ENCODE data around the gene TACR1.
A peak's percentile ranks its signal among the peaks of the same experiment; 100 is the strongest.
"Not testable (repeated sequence)": the region's sequence is repeated elsewhere in the genome, so short reads cannot be mapped to it uniquely, and the experiment has no call there.

TACR1 gene, protein sequence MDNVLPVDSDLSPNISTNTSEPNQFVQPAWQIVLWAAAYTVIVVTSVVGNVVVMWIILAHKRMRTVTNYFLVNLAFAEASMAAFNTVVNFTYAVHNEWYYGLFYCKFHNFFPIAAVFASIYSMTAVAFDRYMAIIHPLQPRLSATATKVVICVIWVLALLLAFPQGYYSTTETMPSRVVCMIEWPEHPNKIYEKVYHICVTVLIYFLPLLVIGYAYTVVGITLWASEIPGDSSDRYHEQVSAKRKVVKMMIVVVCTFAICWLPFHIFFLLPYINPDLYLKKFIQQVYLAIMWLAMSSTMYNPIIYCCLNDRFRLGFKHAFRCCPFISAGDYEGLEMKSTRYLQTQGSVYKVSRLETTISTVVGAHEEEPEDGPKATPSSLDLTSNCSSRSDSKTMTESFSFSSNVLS

DNA sequence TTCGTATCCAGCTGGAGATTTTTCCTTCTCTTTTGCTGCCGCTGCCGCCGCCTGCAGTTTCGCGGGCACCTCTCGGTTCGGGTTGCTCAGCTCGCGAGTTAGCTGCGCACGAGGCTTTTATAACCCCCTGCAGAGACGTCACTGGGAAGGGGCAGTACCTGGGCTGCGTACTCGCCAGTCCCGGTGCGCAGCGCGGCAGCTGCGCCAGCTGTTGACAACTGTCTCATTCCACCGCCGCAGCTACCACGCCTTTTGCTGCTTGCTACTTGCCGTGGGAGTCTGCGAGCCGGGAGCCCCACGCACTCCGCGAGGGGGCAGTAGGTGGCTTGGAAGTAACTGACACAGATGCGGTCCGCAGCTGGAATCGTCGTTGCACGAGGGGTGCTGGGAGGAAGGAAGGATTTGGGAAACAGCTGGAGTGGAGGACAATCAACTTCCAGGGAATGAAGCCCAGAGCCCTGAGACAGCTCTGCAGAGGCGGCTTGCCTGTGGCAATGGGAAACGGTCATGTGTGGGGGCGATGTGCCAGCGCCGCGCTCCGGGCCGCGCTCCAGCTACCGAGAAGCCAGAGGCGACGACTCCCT lies at the start of gene TACR1:
Gene TACR1, minus strand, starts transcription at position 93 of the 584 bp plus-strand sequence. CDS start 586 bp downstream, outside the sequence.
- Mint-ChIP-seq H3K27ac (no peak within 1 kb of the TSS), H3K36me3 (no peaks in the 10 kb centered on the region), H3K4me1 (peaks cover 7% of the 10 kb centered on the region), H3K9me3 (no peaks in the 10 kb centered on the region), H3K27me3 (peaks cover 19% of the 10 kb centered on the region), H3K4me3 (peak within 1 kb of the TSS; percentile 83)
- DNase-seq (ENCODE audit: low spot score in 2 of 2), result peak; percentile 39 to 60
- peak; percentile 81 for ATAC-seq (ENCODE audit: low read depth)

DNA sequence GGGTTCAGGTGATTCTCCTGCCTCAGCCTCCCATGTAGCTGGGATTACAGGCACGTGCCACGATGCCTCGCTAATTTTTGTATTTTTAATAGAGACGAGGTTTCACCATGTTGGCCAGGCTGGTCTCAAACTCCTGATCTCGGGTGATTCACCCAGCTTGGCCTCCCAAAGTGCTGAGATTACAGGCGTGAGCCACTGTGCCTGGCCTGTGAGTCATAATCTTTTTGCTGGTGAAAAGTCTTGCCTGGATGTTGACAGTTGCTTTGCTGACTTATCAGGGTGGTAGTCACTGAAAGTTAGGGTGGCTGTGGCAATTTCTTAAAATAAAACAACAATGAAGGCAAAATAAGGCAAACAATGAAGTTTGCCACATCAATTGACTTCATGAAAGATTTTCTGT lies 49.3 kb upstream of the TACR1 start:
- not testable (repeated sequence) for H3K27me3 Mint-ChIP-seq; H3K36me3 Mint-ChIP-seq; ATAC-seq (ENCODE audit: low read depth); DNase-seq (ENCODE audit: low spot score in 2 of 2); H3K4me3 Mint-ChIP-seq; H3K4me1 Mint-ChIP-seq; H3K27ac Mint-ChIP-seq
- peaks cover 15% of the 10 kb centered on the region for H3K9me3 Mint-ChIP-seq

DNA sequence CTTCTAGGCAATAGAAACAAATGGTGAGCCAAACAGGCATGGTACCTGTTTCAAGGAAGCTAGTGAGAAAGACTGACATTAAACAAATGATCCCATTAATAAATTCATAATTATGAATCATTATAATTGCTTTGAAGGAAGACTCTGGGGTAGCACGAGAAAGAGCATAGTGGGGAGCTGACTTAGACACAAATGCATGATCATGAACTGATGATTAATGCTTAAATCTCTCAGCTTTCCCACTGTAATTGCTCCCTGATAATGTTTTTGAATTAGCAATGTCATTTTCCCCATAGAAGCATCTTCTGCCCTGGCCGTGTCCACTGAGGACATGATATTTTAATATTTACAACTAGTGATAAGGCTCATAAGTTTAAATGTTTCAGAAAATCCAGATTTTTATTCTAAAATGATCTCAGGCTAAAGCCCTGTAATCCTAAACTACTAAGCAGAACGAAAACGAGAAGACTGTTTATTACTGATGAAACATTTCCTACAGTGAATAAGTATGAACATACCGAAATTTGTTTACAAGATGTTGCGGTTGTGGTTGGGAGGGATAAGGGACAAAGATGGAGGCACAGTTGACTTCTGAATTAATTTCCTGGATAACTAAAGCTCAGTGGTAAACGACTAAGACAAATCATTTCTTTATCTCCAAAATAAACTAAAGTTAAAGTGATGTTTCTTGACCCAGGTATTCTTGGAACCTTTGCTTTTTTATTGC lies 47.3 kb upstream of the TACR1 start:
- no peak for ATAC-seq (ENCODE audit: low read depth)
- peaks cover 2% of the 10 kb centered on the region for H3K27me3 Mint-ChIP-seq
- H3K4me1 Mint-ChIP-seq, result no peaks in the 10 kb centered on the region
- peaks cover 14% of the 10 kb centered on the region for H3K9me3 Mint-ChIP-seq
- H3K27ac Mint-ChIP-seq, result no peak overlapping the region
- H3K4me3 Mint-ChIP-seq, result no peak overlapping the region
- no peak for DNase-seq (ENCODE audit: low spot score in 2 of 2)
- H3K36me3 Mint-ChIP-seq, result peaks cover 7% of the 10 kb centered on the region

DNA sequence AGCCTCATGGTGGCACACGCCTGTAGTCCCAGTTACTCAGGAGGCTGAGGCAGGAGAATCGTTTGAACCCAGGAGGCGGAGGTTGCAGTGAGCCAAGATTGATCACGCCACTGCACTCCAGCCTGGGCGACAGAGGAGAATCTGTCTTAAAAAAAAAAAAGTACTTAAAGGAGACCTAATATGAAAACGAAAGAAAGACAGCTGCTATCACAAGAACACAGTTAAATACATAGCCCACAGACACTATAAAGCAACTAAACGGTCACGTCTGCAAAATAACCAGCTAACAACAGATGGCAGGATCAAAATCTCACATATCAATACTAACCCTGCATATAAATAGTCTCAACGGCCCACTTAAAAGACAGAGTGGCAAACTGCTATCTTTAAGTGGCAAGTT lies 43.9 kb upstream of the TACR1 start:
- Mint-ChIP-seq H3K4me3 (no peak overlapping the region), H3K9me3 (peaks cover 8% of the 10 kb centered on the region), H3K27ac (no peak overlapping the region), H3K4me1 (no peaks in the 10 kb centered on the region), H3K27me3 (peaks cover 2% of the 10 kb centered on the region), H3K36me3 (no peaks in the 10 kb centered on the region)
- DNase-seq (ENCODE audit: low spot score in 2 of 2) (no peak), ATAC-seq (ENCODE audit: low read depth) (no peak)

DNA sequence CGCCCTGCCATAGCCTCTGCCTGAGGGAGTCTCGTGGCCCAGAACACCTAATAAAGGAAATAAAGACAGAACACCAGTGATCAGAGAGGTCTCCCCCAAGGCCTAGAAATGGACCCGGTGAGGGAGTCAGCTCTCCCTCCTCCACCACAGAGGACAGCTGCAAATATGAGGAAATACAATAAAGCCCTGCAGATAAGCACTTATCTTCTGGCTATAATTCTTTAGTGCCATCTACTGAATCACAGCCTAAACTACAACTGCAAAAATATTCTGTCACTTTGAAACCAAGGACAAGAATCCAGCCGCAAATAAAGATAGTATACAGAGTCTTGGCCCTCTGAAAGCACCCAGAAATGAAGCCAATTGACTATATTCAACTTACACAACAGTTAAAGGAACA lies 42.4 kb upstream of the TACR1 start:
- no peak for DNase-seq (ENCODE audit: low spot score in 2 of 2)
- H3K36me3 Mint-ChIP-seq, result no peaks in the 10 kb centered on the region
- H3K9me3 Mint-ChIP-seq, result peaks cover 8% of the 10 kb centered on the region
- H3K27ac Mint-ChIP-seq, result no peak overlapping the region
- no peak overlapping the region for H3K4me3 Mint-ChIP-seq
- ATAC-seq (ENCODE audit: low read depth), result no peak
- H3K27me3 Mint-ChIP-seq, result peaks cover 2% of the 10 kb centered on the region
- H3K4me1 Mint-ChIP-seq, result no peaks in the 10 kb centered on the region

DNA sequence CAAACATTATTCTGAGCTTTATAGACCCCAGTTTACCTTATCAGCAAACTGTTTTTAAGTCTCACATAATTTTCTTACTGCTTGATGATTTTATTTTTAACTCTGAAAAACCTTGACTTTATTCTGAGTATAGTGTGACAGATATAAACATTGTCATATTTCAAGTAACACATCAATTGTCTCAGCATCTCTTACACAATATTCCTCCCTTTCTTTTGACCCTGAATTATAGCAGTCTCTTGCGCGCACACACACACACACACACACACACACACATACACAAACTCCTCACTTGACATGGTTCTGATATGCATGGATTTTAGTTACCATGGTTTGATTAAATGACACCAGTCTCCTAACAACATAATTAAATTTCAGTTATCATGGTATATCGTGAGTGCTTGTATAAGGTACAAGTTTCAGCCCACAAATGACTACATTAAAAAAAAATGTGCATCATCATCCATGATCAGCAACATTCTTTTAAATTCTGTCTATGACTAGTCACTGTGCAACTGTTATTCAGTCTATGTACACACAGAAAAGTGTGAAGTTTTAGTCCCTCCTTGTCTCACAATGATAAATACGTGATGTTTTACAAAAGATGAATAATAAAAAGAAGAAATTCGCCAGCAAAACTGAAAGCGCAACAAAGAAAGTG lies 39.5 kb upstream of the TACR1 start:
- H3K4me3 Mint-ChIP-seq, result no peak overlapping the region
- no peaks in the 10 kb centered on the region for H3K4me1 Mint-ChIP-seq
- no peak overlapping the region for H3K27ac Mint-ChIP-seq
- H3K9me3 Mint-ChIP-seq, result peaks cover 5% of the 10 kb centered on the region
- no peaks in the 10 kb centered on the region for H3K36me3 Mint-ChIP-seq
- H3K27me3 Mint-ChIP-seq, result peaks cover 1% of the 10 kb centered on the region
- ATAC-seq (ENCODE audit: low read depth) (no peak), DNase-seq (ENCODE audit: low spot score in 2 of 2) (no peak)

DNA sequence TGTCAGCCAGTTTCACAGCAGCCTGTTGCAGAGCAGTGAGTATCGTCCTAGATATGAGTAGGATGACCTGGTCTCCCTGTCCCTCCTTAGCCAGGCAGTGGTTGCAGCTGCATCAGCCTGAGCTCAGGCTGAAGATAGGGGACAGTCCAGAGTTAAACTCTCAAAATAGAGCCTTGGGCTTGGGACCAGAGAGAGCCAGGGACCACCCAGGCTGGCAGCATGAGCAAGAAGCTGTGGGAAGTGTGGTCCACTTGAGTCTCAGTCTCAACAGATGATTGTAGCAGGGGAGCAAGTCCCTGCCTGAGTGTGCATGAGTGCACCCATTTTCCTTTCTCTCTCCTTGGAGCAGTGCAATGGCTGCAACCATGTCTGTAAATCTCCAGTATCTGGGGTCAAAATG lies 38.0 kb upstream of the TACR1 start:
- Mint-ChIP-seq H3K36me3 (no peaks in the 10 kb centered on the region), H3K4me1 (no peaks in the 10 kb centered on the region), H3K9me3 (peaks cover 5% of the 10 kb centered on the region), H3K27me3 (peaks cover 1% of the 10 kb centered on the region), H3K4me3 (no peak overlapping the region), H3K27ac (no peak overlapping the region)
- DNase-seq (ENCODE audit: low spot score in 2 of 2), result no peak
- ATAC-seq (ENCODE audit: low read depth), result no peak

DNA sequence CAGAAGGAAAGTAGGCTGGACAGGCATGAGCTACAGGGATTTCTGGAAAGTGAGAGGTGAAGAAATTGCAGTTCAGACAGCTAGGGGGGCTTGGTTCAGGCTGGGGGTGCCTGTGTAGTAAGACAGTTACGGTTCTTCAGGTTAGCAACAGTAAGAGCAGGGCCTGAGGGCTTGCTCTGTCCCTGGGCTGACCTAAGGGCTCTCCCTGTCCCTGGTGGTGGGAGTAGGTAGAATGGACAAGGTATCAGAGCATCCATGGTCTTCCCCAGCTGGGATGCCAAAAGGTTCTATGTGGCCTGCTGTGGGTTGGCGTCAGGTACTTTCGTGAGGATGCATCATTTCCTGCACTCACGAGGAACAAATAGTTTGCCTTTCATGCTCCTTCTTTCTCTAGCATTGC lies 34.6 kb upstream of the TACR1 start:
- ATAC-seq (ENCODE audit: low read depth), result no peak
- peaks cover 1% of the 10 kb centered on the region for H3K27me3 Mint-ChIP-seq
- H3K4me1 Mint-ChIP-seq, result no peaks in the 10 kb centered on the region
- no peak for DNase-seq (ENCODE audit: low spot score in 2 of 2)
- H3K9me3 Mint-ChIP-seq, result peaks cover 5% of the 10 kb centered on the region
- no peaks in the 10 kb centered on the region for H3K36me3 Mint-ChIP-seq
- H3K4me3 Mint-ChIP-seq, result no peak overlapping the region
- H3K27ac Mint-ChIP-seq, result no peak overlapping the region

DNA sequence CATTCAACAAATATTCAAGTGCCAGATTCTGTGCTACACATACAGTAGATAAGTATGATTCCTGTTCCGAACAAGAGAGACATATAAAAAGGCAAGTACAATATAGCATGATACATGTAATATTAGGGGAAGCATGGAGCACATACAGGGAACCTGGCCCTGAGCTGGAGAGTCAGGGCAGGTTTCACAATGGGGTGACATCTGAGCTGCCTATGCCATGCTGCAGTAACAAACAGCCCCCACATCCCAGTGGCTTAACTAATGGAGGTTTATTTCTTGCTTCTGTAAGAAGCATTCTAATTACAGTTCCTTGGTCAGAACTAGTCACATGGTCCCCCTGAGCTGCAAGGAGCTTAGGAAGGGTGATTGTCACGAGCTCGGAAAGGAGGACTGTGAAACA lies 27.3 kb upstream of the TACR1 start:
- peaks cover 2% of the 10 kb centered on the region for H3K27me3 Mint-ChIP-seq
- H3K9me3 Mint-ChIP-seq, result no peaks in the 10 kb centered on the region
- no peaks in the 10 kb centered on the region for H3K36me3 Mint-ChIP-seq
- DNase-seq (ENCODE audit: low spot score in 2 of 2) (no peak), ATAC-seq (ENCODE audit: low read depth) (no peak)
- no peak overlapping the region for H3K4me3 Mint-ChIP-seq
- H3K27ac Mint-ChIP-seq, result no peak overlapping the region
- no peaks in the 10 kb centered on the region for H3K4me1 Mint-ChIP-seq

DNA sequence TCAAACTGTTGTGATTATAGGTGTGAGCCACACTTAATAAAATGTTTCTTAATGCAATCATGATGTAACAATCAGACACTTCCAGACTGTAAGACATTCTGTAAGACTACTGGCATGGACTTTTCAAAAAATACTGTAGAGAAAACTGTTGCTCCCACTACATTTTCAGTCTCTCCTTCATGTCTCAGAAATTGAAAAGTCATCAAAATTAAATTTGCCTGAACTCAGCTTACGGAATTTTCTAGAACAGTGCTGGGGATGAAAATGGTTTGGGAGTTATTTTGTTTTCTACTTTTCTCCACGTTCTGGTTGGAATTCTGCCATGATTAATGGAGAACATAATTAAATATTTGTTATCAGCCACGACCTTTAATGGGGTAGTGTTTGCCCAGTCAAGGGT lies 26.8 kb upstream of the TACR1 start:
- ATAC-seq (ENCODE audit: low read depth), result no peak
- H3K9me3 Mint-ChIP-seq, result no peaks in the 10 kb centered on the region
- DNase-seq (ENCODE audit: low spot score in 2 of 2), result no peak

DNA sequence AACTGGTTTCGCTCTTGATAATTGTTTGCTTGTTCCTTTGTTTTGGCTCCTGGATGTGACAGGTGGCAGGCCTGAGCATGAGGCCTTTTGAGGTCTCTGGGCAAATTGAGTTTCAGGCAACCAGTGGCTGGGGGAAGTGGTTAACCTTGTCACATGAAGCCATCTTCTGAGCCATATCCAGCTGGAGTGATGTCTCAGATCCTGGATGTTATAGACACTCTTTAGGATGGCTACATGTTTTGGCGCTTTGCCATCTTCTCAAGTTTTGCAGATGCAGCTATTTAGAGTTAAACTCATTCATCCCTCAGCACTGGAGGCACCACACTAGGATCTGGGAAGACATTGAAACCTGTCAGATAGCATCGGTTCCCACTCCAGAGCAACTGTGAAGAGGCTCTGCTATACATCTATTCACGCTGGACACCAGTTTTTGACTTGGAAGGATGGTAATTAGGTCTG lies 25.3 kb upstream of the TACR1 start:
- H3K27ac Mint-ChIP-seq, result no peak overlapping the region
- ATAC-seq (ENCODE audit: low read depth) (no peak), DNase-seq (ENCODE audit: low spot score in 2 of 2) (no peak)
- peaks cover 5% of the 10 kb centered on the region for H3K27me3 Mint-ChIP-seq
- H3K4me3 Mint-ChIP-seq, result no peak overlapping the region
- no peaks in the 10 kb centered on the region for H3K36me3 Mint-ChIP-seq
- H3K4me1 Mint-ChIP-seq, result no peaks in the 10 kb centered on the region
- peaks cover 3% of the 10 kb centered on the region for H3K9me3 Mint-ChIP-seq

More for the DNA sequence above, 26.8 kb upstream of the TACR1 start:
- Mint-ChIP-seq H3K36me3 (no peaks in the 10 kb centered on the region), H3K27ac (no peak overlapping the region), H3K27me3 (peaks cover 2% of the 10 kb centered on the region), H3K4me1 (no peaks in the 10 kb centered on the region), H3K4me3 (no peak overlapping the region)

DNA sequence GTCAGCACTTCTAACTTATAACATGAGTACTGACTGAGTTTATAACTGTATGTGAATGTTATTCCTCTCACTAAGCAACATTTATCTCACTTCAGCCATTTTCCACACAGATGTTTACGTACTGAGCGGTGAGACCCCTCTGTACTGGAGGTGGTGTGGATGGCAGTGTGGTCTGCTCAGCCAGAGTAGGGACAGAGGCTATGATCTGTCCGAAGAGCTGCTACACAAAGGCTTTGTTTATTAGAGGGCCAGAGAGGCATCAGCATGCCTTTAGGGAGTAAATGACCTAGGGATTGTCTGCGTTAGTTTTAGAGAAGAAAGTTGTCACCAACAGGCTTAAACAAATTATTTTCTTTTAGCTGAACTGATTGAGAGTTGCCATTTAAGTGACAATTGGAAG lies 23.2 kb upstream of the TACR1 start:
- peaks cover 3% of the 10 kb centered on the region for H3K9me3 Mint-ChIP-seq
- ATAC-seq (ENCODE audit: low read depth) (no peak), DNase-seq (ENCODE audit: low spot score in 2 of 2) (no peak)
- no peaks in the 10 kb centered on the region for H3K36me3 Mint-ChIP-seq
- H3K27me3 Mint-ChIP-seq, result peaks cover 12% of the 10 kb centered on the region
- H3K4me1 Mint-ChIP-seq, result no peaks in the 10 kb centered on the region
- no peak overlapping the region for H3K27ac Mint-ChIP-seq
- no peak overlapping the region for H3K4me3 Mint-ChIP-seq

DNA sequence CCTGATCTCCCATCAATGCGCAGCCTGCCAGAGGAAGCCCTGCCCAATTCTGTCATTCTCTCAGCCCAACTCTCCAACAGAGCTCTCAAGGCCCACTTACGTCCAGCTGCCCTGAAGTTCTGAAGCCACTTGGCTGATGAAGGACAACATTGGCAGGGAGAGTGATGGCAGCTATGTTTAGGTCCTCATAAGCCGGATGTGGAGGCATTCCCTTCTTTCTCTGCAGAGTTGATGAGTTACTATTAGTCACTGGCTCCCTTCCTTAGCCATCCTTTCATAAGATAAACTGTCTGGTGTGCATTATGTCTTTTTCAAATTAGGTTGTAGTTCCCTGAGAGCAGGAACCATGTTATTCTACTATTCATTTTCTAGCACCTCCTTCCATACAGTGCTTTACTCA lies 22.5 kb upstream of the TACR1 start:
- no peaks in the 10 kb centered on the region for H3K36me3 Mint-ChIP-seq
- H3K9me3 Mint-ChIP-seq, result peaks cover 3% of the 10 kb centered on the region
- H3K4me1 Mint-ChIP-seq, result no peaks in the 10 kb centered on the region
- H3K27me3 Mint-ChIP-seq, result peaks cover 12% of the 10 kb centered on the region
- ATAC-seq (ENCODE audit: low read depth) (no peak), DNase-seq (ENCODE audit: low spot score in 2 of 2) (no peak)
- H3K4me3 Mint-ChIP-seq, result no peak overlapping the region
- no peak overlapping the region for H3K27ac Mint-ChIP-seq

DNA sequence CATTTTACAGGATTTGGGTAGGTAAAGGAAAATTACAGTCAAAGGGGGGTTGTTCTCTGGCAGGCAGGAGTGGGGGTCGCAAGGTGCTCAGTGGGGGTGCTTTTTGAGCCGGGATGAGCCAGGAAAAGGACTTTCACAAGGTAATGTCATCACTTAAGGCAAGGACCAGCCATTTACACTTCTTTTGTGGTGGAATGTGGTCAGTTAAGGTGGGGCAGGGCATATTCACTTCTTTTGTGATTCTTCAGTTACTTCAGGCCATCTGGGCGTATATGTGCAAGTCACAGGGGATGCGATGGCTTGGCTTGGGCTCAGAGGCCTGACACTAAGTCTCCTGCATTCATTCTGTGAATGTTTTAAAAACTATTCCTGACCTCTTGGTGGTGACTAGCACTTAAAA lies 19.9 kb upstream of the TACR1 start:
- not testable (repeated sequence) for DNase-seq (ENCODE audit: low spot score in 2 of 2); ATAC-seq (ENCODE audit: low read depth); H3K4me3 Mint-ChIP-seq; H3K9me3 Mint-ChIP-seq; H3K27ac Mint-ChIP-seq; H3K4me1 Mint-ChIP-seq; H3K36me3 Mint-ChIP-seq
- H3K27me3 Mint-ChIP-seq, result peaks cover 19% of the 10 kb centered on the region
